ENCODE measurements around the gene FREM3.
"Not testable (repeated sequence)": the region's sequence is repeated elsewhere in the genome, so short reads cannot be mapped to it uniquely, and the experiment has no call there.

Gene FREM3

DNA sequence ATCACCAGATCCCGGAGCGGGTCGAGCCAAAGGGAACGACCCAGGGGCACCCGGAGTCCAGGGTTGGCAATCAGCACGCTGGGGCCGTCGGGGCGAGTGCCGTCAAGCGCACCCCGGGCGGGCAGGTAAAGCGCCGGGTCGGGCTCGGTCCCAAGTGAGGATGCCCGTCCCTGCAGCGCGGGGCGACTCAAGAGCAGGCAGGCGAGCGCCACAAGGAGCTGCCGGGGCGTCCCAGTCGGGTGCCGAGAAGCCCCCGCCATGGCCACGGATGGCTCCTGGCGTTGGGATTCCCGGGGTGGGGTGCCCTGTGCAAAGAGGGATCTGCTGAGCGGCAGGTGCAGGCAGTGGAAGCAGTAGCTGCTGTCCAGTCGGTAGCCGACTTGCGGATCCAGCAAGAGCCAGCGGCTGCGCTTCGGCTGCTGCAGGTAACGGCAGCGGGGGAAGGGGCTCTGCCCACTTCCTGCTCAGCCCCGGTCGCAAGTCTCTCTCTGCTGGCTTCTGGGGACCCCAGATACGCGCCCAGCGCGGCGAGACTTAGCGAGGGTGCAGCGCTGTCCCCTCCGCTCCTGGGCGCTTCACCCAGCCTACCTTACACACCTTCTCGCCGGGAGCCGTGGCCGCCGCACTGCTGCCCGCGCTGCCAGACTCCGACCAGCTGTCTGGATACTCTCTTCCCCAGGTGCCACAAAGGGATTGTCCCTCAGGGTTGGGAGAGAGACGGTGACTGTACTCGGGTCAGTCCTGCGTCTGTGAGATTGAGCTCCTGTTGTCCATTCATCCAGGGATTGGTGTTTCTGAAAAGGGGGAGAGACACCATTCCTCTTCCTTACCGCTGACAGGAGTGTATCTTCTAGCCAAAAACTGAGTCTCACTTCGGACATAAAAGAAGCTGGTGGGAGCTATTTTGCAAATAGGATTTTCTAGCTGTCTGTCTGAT, at the start of gene FREM3:
FREM3 (minus strand) TSS at position 260 of the 937 bp plus-strand sequence; CDS start at position 260, 0 bp downstream.
- no peak for DNase-seq (ENCODE audit: low spot score)

DNA sequence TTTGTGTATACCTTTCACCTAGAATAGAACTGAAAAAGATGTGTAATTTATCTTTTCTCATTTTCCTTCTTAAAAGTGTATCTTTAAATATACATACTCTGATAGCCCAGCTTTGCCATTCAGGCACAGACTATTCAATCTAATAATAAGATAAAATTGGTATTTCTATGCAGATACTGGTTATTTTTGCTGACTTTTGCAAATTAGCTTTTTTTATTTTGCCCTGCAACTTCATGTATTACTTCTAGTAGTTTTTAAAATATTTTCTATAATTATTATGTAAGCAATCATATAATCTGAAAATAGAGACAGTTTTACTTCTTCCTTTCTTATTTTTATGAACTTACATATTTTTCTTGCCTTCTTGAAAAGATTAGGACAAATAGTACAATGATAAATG, 45.4 kb upstream of the FREM3 start:
- DNase-seq (ENCODE audit: low spot score): no peak

DNA sequence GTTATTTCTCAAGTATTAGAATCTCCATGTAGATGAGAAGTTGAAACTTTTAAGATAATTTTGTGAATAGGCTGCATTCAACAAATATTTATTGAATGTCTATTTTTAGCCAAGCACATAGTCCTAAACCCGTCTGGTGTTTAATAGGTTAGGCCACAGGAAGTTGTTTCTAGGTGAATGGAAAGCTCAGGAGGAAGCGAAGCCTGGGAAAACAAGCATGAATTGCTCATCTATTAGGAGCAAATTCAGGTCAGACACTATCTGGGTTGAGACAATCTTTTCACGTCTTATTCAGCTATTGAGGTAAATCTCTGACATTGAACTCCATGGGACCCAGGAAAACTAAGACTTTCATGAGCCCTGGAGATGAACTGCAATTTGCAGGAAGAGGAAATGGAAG, 43.1 kb upstream of the FREM3 start:
- no peak for DNase-seq (ENCODE audit: low spot score)

DNA sequence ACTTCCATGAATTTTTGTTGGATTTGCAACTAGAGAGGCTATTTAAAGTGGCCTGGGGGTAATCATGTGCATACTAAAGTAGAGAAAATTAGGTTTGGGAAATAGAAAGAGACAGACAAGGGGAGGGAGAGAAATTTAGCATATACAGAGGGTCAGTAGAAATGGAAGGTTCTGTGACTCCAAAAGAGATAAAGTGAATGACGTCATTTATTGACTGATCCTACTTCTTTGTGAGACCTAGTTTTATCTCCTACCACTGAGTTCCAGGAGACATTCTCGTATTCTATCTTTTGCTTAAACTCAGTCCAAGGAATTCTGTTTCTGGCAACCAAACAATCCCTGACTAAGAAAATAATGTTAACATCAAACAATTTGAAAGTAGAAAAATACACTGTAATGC, 42.4 kb upstream of the FREM3 start:
- no peak for DNase-seq (ENCODE audit: low spot score)

DNA sequence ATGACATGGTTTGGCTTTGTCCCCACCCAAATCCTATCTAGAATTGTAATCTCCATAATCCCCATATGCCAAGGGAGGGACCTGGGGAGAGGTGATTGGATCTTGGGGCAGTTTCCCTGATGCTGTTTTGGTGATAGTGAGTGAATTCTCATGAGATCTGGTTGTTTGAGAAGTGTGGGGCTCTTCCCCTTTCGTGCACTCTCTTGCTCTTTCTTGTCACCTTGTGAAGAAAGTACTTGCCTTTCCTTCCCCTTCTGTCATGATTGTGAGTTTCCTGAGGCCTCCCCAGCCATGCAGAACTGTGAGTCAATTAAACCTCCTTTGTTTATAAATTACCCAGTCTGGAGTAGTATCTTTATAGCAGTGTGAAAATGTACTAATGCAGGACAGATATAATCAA, 36.4 kb upstream of the FREM3 start:
- DNase-seq (ENCODE audit: low spot score): no peak

DNA sequence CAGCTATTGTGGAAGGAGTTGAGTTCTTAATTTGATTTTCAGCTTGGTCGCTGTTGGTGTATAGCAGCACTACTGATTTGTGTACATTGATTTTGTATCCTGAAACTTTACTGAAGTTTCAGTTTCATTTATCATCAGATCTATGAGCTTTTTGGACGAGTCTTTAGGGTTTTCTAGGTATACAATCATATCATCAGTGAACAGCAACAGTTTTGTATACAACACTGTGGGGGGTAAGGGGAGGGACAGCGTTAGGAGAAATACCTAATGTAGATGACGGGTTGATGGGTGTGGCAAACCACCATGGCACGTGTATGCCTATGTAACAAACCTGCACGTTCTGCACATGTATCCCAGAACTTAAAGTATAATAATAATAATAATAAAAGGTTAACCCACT, 35.6 kb upstream of the FREM3 start:
- not testable (repeated sequence) for DNase-seq (ENCODE audit: low spot score)

DNA sequence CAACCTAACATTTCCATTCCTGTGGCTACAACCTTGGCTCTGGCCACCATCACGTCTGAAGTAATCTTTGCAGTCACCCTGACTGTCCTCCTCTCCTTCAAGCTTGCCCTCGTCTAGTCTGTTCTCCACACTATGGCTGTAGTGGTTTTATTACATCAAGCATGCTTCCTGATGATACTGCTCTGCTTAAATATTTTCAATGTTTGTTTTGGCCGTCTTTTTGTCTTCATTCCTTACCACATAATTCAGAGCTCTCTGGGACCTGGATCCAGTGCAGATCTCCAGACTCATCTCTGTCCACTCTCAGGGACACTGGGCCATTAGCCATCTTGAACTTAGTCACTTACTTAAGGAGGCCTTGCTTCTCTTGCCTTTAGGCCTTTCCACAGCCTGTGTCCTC, 27.7 kb upstream of the FREM3 start:
- DNase-seq (ENCODE audit: low spot score): no peak

DNA sequence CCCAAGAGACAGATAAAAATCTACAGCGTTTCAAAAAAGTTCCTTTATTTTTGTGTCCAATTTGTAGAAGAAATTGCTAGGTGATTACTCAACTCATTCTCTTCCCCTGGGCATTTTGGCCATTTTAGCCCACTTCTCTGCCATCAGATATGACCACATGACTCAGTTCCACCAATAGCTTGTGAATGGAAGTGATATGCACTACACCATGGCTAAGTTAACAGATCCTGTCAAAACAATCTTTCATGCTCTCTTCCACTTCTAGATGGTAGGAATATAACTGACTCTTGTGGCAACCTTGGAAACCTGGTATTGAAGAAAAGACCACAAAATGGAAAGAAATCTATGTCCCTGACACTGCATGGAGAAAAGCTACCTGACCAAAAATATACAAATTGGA, 26.2 kb upstream of the FREM3 start:
- DNase-seq (ENCODE audit: low spot score): no peak

DNA sequence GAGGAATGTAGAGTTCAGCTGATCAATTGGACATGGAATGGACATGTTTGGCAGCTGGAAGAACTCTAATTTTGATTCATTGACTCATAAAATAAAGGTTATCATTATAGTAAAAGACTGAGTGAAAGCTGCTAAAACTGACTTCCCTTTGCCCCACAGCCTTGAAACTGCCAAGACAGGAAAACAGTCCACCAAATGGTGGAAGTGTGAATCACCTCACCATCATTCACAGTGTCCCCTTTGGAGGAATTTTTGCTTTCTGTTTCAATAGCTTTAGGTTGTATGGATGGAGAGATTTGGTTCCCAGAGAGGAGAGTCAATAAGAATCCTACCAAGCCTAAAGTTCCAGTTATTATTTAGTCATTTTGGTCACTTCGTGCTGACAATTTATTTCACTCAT, 20.8 kb upstream of the FREM3 start:
- no peak for DNase-seq (ENCODE audit: low spot score)

DNA sequence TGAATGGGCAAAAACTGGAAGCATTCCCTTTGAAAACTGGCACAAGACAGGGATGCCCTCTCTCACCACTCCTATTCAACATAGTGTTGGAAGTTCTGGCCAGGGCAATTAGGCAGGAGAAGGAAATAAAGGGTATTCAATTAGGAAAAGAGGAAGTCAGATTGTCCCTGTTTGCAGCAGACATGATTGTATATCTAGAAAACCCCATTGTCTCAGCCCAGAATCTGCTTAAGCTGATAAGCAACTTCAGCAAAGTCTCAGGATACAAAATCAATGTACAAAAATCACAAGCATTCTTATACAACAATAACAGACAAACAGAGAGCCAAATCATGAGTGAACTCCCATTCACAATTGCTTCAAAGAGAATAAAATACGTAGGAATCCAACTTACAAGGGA, 18.3 kb upstream of the FREM3 start:
- DNase-seq (ENCODE audit: low spot score): not testable (repeated sequence)

DNA sequence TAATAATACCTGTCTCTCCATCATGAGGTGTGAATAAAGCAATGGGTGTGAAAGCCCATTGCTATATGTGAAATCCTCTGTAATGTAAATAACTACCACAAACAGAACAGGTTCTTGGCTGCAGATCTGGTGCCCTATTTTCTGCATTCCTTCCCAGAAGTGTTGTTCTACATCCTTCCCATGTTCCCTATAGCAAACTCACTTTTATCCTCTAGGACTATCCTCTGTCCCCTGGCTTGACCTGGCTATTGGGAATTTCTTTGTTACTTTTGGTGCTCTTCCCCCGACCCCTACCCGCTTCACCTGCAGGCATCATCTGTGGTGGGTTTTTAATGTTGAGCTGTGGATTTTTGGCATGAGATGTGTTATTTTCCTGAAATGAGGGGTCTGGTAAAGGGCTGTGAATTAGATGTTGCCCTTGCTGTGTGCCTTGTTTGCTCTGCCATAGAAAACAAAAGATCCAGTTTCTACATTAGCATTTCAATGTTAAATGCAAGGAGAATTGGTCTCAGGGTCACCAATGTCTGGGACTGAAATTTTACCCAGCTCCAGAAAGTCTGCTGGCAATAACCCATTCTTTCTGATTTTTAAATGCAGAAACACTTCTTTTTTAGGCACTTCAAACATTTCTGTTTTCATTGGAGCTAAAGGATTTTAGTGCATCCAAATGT, 13.6 kb upstream of the FREM3 start:
- no peak for DNase-seq (ENCODE audit: low spot score)

DNA sequence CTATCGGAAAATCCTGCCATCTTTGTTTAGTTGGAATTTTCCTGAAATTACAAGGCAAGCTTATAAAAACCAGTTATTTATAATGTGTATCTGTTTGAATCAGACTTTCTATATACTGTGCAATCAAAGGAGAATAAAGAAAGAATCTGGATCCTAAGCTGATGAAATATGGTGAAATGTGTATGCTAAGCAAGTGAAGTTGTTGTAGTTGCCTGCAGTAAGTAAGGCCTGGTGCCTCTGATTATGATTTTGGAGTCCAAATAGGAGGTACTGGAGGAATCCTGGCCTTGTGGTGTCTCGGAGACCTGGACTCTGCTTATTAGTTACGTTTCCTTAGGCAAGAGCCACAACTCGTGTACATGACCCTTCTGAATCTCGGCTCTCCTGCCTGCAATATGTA, 13.1 kb upstream of the FREM3 start:
- no peak for DNase-seq (ENCODE audit: low spot score)

DNA sequence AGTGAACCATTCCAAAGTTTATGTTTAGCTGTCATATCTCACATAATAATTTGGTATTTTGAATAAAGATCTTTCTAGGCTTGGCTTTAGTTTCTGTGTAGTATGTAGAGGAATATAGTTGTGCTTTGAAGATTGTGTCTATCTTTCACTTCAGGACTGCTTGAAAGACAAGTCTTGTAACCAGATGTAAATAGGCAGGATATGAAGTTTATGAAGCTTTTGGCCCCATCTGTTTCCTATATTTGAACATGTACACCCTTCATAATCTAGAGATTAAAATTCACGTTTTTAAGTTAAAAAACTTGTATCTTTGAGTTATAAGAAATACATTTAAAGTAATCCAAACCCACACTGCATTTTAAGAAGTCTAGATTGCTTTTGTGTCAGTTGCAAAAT, 11.7 kb upstream of the FREM3 start:
- no peak for DNase-seq (ENCODE audit: low spot score)

DNA sequence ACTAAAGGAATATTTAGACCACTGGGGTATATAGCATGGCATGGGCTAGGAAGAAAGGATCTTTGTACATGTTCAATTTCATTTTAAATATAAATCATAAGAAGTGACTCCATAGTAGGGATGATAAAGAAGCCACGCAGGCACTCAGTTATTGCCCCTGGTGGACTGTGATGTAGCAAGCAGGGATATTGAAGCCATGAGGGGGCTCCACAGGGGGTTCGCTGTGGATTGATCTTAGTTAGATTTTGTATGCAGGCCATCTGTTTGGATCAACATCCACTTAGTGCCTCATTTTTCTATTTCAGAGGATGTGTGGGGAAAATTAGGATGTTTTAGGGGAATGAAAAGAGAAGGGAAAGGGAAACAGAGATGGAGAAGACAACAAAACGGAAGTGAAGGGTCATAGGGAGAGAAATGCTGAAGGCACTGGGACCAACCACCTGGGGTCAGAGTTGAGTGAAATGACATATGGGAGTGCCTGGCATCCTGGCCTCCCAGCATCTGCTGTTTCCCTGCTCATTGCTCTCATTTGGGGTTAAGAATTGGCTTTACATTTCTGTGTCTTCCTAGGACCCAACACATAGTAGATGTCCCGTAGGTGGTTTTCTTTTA, 11.2 kb upstream of the FREM3 start:
- DNase-seq (ENCODE audit: low spot score): no peak

DNA sequence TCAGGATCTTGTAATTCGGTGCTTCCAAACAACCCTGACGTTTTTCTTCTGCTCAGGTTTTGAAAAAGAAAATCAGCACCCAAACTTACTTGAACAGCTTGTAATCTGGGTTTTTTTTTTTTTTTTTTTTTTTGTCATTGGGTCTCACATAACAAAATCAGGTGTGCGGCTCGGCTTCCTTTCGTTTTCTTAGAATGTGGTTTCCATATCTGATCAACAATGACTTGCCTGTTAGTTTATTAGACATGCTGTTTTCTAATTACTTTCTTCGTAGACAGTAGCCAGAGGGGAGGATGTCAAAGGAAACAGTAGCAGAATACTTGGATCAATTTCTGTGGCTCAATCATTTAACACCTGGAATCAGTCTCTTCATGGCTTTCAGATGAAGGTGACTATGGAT, 890 bp upstream of the FREM3 start:
- DNase-seq (ENCODE audit: low spot score): no peak

DNA sequence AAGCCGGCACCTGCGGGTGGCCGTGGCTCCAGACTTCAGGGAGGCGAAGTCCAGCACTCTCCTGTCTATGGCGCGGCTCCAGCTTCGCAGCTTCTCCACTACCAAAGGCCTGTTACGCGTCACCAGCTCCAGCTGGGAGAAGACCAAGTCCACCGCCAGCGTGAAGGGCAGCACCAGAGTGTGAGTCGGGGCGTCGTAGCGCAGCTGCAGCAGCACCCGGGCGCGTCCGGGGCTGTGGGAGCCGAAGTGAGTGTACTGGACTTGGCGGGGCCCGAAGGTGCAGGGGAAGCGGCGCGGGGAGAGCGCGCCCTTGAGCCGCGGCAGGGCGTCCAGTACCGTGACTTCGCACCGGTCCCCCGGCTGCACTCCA, 444 bp downstream of the FREM3 start:
- no peak for DNase-seq (ENCODE audit: low spot score)

DNA sequence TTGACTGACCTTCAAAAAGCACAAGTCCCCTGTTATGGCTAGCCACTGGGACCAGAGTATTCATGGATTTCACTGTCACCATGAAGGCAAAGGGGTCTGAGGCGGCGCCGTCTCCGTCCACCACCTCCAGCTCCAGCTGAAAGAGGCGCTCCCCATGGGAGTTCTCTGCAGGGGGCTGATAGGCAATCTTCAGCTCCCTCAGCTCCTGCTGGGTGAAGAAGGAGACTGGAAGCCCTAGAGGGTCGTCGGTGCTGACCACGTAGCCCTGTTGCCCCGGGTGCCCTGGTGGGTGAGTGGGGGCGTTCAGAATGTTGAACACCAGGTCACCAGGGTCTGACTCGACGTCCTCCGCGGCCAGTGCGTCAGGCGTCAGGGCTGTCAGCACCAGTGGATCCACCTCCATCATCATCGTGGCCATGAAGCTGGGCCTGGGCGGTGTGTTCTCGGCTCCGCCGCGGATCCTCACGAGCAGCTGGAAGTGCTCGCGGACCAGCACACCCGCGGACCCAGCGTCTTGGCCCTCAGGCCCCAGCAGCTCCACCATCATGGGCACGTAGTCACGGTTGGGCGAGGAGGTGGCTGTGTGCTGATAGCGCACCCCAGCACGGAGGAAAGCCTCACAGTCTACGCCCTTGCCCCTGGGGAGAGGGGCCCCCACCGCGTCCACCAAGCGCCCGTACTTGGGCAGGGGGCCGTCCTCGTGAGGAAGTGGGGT, 987 bp downstream of the FREM3 start:
- no peak for DNase-seq (ENCODE audit: low spot score)

DNA sequence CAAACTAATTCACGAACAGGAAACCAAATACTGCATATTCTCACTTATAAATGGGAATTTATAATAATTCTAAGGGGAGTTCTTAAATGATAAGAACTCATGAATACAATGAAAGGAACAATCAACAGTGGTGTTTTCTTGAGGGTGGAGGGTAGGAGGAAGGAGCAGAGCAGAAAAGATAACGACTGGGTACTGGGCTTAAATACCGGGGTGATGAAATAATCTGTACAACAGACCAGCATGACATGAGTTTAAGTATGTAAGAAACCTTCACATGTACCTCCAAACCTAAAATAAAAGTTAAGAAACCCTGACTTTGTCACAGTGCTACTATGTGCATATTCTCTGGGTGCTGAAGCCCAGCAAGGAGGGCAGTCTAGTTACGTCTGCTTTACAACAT, 6.6 kb downstream of the FREM3 start:
- DNase-seq (ENCODE audit: low spot score): no peak

DNA sequence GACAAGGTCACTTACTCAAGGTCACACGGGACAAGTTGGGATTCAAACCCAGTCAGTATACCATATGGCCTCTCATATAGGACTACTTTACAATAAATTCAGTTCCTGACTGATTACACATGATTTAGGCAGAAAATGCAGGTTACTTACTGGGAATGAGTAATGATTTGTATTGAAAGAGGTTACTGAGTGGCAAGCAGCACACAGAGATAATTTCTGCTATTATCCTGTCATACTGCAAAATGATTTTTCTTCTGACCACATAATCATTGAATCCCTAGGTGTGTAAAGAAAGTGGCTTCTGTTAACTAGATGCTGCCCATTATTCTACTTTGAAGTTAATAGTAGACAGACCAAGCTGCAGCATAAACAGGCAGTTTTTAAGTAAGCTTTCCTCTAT, 8.2 kb downstream of the FREM3 start:
- DNase-seq (ENCODE audit: low spot score): no peak

DNA sequence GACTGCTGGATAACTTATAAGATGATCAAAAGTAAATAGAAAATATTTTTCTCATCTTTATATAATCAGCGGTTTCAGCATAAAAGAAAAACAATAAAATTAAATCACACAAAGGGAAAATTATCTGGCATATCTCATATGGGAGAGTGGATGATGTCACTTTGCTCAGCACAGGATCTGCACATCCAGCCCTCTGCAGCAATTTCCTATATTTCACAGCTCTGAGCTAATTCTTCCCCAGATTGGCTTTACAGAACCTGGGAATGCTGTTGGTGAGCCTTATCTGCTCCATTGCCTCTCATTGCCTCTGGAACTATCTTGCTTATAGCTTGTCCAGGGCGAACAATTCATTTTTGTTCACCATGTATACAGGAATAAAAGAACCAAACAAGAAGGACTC, 21.0 kb downstream of the FREM3 start:
- no peak for DNase-seq (ENCODE audit: low spot score)

DNA sequence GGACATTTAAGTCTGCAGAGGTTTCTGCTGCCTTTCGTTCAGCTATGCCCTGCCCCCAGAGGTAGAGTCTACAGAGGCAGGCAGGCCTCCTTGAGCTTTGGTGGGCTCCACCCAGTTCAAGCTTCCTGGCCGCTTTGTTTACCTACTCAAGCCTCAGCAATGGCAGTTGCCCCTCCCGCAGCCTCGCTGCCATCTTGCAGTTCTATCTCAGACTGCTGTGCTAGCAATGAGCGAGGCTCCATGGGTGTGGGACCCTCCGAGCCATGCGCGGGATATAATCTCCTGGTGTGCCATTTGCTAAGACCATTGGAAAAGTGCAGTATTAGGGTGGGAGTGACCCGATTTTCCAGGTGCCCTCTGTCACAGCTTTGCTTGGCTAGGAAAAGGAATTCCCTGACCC, 26.8 kb downstream of the FREM3 start:
- not testable (repeated sequence) for DNase-seq (ENCODE audit: low spot score)

DNA sequence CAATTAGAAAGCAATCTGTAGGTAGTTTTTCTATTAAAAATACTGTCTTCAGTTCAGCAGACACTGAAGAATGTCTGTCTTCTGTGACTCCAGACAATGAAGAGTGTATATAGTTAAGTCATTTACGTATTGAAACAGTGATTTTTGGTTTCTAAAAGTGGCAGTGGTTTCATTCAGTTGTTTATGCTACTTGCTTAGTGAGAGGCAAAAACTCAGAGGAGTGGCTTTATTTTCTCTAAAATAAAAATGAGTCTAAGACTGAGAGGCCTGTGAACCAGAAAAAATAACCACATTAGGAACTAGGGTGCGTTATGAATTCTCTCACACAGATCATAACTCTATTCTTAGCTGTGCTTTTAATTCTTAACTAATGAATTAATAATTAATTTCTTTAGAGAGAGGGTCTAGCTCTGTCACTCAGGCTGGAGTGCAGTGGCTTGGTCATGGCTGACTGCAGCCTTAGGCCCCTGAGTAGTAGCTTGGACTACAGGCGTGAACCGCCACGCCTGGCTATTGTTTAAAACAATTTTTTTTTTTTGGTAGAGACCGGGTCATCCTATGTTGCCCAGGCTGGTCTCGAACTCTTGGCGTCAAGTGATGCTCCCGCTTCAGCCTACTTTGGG, 31.4 kb downstream of the FREM3 start:
- no peak for DNase-seq (ENCODE audit: low spot score)
